Pancreas (tissue), 10 donors: ENCODE data around the gene APBA2. TPM values are rescaled to one million over a fixed set of nuclear protein-coding genes. Genes with fewer than 3 reads are reported as not detected.

Source experiments
- ATAC-seq, 4 donors: fragments of 200-7000 bp; cut with Tn5 transposase; one replicate each; pipeline versions ENCODE4 v1.8.0 to v1.9.1; 2020; ENCODE audit warnings: mild to moderate bottlenecking in 4 of 4, moderate library complexity in 4 of 4
- DNase-seq, 6 donors: peaks; one replicate each; pipeline ENCODE4 v3.0.0-alpha.2; 2020
- FAIRE-seq: peaks from 2 replicates; lab custom pipeline; 2012; peaks lifted over from hg19 to GRCh38; lab: Jason Lieb, UNC
- H3K27ac ChIP-seq, 4 donors: fragments of 200-600 bp; sonication (generic); 1 replicate in 3 of 4; 2 replicates in 1 of 4; pipeline versions ENCODE4 v1.5.0 to v1.8.0; 2020
- H3K27me3 ChIP-seq, 4 donors: fragments of 200-600 bp; one replicate each; pipeline ENCODE4 v1.8.0; 2021
- H3K36me3 ChIP-seq, 3 donors: fragments of 200-600 bp; sonication (generic) in 1 of 3; one replicate each; pipeline versions ENCODE4 v1.5.0 to v1.8.0; 2020 to 2021
- H3K4me1 ChIP-seq, 3 donors: fragments of 200-600 bp; one replicate each; pipeline ENCODE4 v1.8.0; 2021
- H3K4me3 ChIP-seq, 4 donors: fragments of 200-600 bp; sonication (generic) in 2 of 4; one replicate each; pipeline versions ENCODE4 v1.5.0 to v1.8.0; 2020 to 2021
- H3K9me3 ChIP-seq, 4 donors: fragments of 200-600 bp; one replicate each; pipeline ENCODE4 v1.8.0; 2021
- CTCF ChIP-seq, 4 donors: fragments of 200-600 bp; sonication (generic) in 3 of 4; IDR thresholded peaks; one replicate each; pipeline versions ENCODE4 v1.5.0 to v1.8.0; 2021; ENCODE audit warnings: antibody characterized with exemption in 4 of 4
- WGBS, 2 donors: extraction: QIAGEN DNeasy Blood & Tissue Kit; methylation state at CpG; one replicate each; pipeline ENCODE4 v1.1.7; 2013; 5-methylcytosine and 5-hydroxymethylcytosine counted together
- intact Hi-C, 3 donors: fragments of 100-400 bp; cut with DNase I; formaldehyde crosslinking; loops; one replicate each; pipeline versions ENCODE4 v1.11.1 to v1.14.2; 2022
- polyA plus RNA-seq, 2 donors: library from polyadenylated mRNA; stranded (reverse); fragments of 200-250 nt; gene quantifications; one replicate each; pipeline ENCODE4 v1.2.3, GENCODE V29; 2013
- total RNA-seq, 6 donors: library from RNA; stranded (reverse); fragmentation: NEBNext Ultra II Directional in 4 of 6; extraction: Animal tissue kit (Norgen Biotek cat#: 25700) in 4 of 6; gene quantifications; one replicate each; pipeline versions ENCODE4 v1.2.1 to v1.2.4, GENCODE V29; 2021 to 2023
- donor health status: healthy with polysubstance abuse.
- donor health status: DM: no; HTN: no; CAD: no; lungs with moderate emphysema.
- donor health status: DM: no; HTN: no; CAD: no.
- donor health status: control.
- donor health status: control.
- donor health status: Bipolar disorder and iron deficiency.
- donor health status: DM: yes; HTN: yes; CAD: no.
- donor health status: DM: no; HTN: no; CAD: no.
- donor health status: DM: no; HTN: no; CAD: no.
- donor health status: DM: yes; HTN: yes; CAD: no.

APBA2 gene
- total and polyA plus RNA-seq, 8 donors = 3.9 to 10.3 (median 6.7) TPM

- Histone ChIP-seq H3K4me1 (peaks cover 7 to 8% (median 8%) of the 10 kb centered on the region in 3 donors), H3K36me3 (no peaks in the 10 kb centered on the region), H3K9me3 (no peaks in the 10 kb centered on the region), H3K4me3 (no peak overlapping the region), H3K27ac (no peak overlapping the region), H3K27me3 (no peaks in the 10 kb centered on the region)
- WGBS, 2 donors = 14 to 23% methylated on average over 14 of the region's 14 CpGs
- no peak for FAIRE-seq
- peak; percentile 65 to 90 (median 77) for DNase-seq
- peak; percentile 63 to 94 (median 90) for ATAC-seq
- intact Hi-C loops = no loop called here
- no peak for TF ChIP-seq CTCF (IDR thresholded peaks at IDR 0.05)
Observed at GRCh38 chr15:29035336-29036285, 149.8 kb downstream of the APBA2 start.

GRCh38 chr15:29037997-29038705 lies 152.4 kb downstream of the APBA2 start:
- no peaks in the 10 kb centered on the region for H3K27me3 ChIP-seq
- no peak overlapping the region for H3K27ac ChIP-seq
- no peak for TF ChIP-seq CTCF (IDR thresholded peaks at IDR 0.05)
- H3K4me3 ChIP-seq = no peak overlapping the region
- ATAC-seq (no peak), DNase-seq (no peak), FAIRE-seq (no peak)
- intact Hi-C loops = no loop called here
- no peaks in the 10 kb centered on the region for H3K9me3 ChIP-seq
- peaks cover 7 to 8% (median 8%) of the 10 kb centered on the region in 3 donors for H3K4me1 ChIP-seq
- H3K36me3 ChIP-seq = no peaks in the 10 kb centered on the region
- WGBS, 2 donors = 85 to 87% methylated on average over 8 to 9 of the region's 9 CpGs

- no peak for ATAC-seq
- H3K4me1 ChIP-seq = peaks cover 7 to 8% (median 8%) of the 10 kb centered on the region in 3 donors
- no peaks in the 10 kb centered on the region for H3K9me3 ChIP-seq
- FAIRE-seq = no peak
- WGBS, 2 donors = 89 to 90% methylated on average over 13 of the region's 13 CpGs
- intact Hi-C loops = no loop called here
- no peaks in the 10 kb centered on the region for H3K27me3 ChIP-seq
- no peak overlapping the region for H3K4me3 ChIP-seq
- no peak for DNase-seq
- no peaks in the 10 kb centered on the region for H3K36me3 ChIP-seq
- no peak for TF ChIP-seq CTCF (IDR thresholded peaks at IDR 0.05)
- H3K27ac ChIP-seq = no peak overlapping the region
Observed at GRCh38 chr15:29039466-29040369, 153.9 kb downstream of the APBA2 start.

- intact Hi-C loops = no loop called here
- DNase-seq = no peak
- Histone ChIP-seq H3K27ac (no peak overlapping the region), H3K9me3 (no peaks in the 10 kb centered on the region), H3K4me1 (peaks cover 7 to 8% (median 8%) of the 10 kb centered on the region in 3 donors), H3K27me3 (no peaks in the 10 kb centered on the region), H3K4me3 (no peak overlapping the region), H3K36me3 (no peaks in the 10 kb centered on the region)
- no peak for TF ChIP-seq CTCF (IDR thresholded peaks at IDR 0.05)
- 83 to 89% methylated on average over 8 of the region's 8 CpGs for WGBS, 2 donors
- no peak for ATAC-seq
- FAIRE-seq = no peak
Observed at GRCh38 chr15:29040370-29040751, 154.6 kb downstream of the APBA2 start.
